Loucy (cell line): Measurements from ENCODE around the gene TRMT11.

Experiments
- H2AFZ ChIP-seq: fragments of 200-600 bp; sonication (generic); 2 replicates; pipeline ENCODE4 v1.6.0; 2016; ENCODE audit warnings: antibody characterized with exemption, mild to moderate bottlenecking, low read length, moderate library complexity
- H3F3A ChIP-seq: fragments of 200-600 bp; 2 replicates; pipeline ENCODE4 v1.6.0; 2016; ENCODE audit warnings: antibody characterized with exemption, low read depth, mild to moderate bottlenecking
- H3K27me3 ChIP-seq: fragments of 200-600 bp; sonication (generic); 2 replicates; pipeline ENCODE4 v1.6.1; 2014; ENCODE audit warnings: low read length, mild to moderate bottlenecking; ENCODE audit not compliant: insufficient read depth, poor library complexity, severe bottlenecking
- H3K36me3 ChIP-seq: fragments of 200-600 bp; sonication (generic); 2 replicates; pipeline ENCODE4 v1.6.1; 2016; ENCODE audit warnings: low read length; ENCODE audit not compliant: insufficient read depth
- H3K4me1 ChIP-seq: fragments of 200-600 bp; sonication (generic); 2 replicates; pipeline ENCODE4 v1.5.1; 2014; ENCODE audit warnings: low read length, mild to moderate bottlenecking; ENCODE audit not compliant: insufficient read depth, poor library complexity, severe bottlenecking
- H3K4me2 ChIP-seq: fragments of 200-600 bp; sonication (generic); 2 replicates; pipeline ENCODE4 v1.6.0; 2014; ENCODE audit warnings: antibody characterized with exemption, low read length, low read depth, mild to moderate bottlenecking; ENCODE audit not compliant: poor library complexity, severe bottlenecking
- H3K4me3 ChIP-seq: fragments of 200-600 bp; sonication (generic); 2 replicates; pipeline ENCODE4 v1.5.1; 2014; ENCODE audit warnings: low read length, mild to moderate bottlenecking, mixed read lengths; ENCODE audit not compliant: poor library complexity, severe bottlenecking
- H3K79me2 ChIP-seq: fragments of 200-600 bp; sonication (generic); 2 replicates; pipeline ENCODE4 v1.6.1; 2014; ENCODE audit warnings: low read length; ENCODE audit not compliant: insufficient read depth
- H3K9ac ChIP-seq: fragments of 200-600 bp; sonication (generic); 2 replicates; pipeline ENCODE4 v1.6.0; 2014; ENCODE audit warnings: mild to moderate bottlenecking, low read depth, low read length, moderate library complexity; ENCODE audit not compliant: poor library complexity, severe bottlenecking
- H3K9me2 ChIP-seq: fragments of 200-600 bp; sonication (generic); replicated peaks from 2 replicates; pipeline ENCODE4 v1.6.1; 2016; ENCODE audit warnings: low read depth, low read length, mixed read lengths
- H3K9me3 ChIP-seq: fragments of 200-600 bp; sonication (generic); 2 replicates; pipeline ENCODE4 v1.6.1; 2014; ENCODE audit warnings: mild to moderate bottlenecking, antibody characterized with exemption, low read length, low read depth; ENCODE audit not compliant: insufficient read depth
- H4K20me1 ChIP-seq: fragments of 200-600 bp; sonication (generic); 2 replicates; pipeline ENCODE4 v1.6.0; 2014; ENCODE audit warnings: antibody characterized with exemption, low read length, mild to moderate bottlenecking; ENCODE audit not compliant: insufficient read depth, poor library complexity, severe bottlenecking
- EZH2phosphoT487 ChIP-seq: fragments of 200-600 bp; IDR thresholded peaks from 2 replicates; pipeline ENCODE4 v1.6.1; 2018; ENCODE audit warnings: antibody characterized with exemption, mild to moderate bottlenecking, moderate library complexity, borderline replicate concordance
- TF ChIP-seq, protein P1 (sequence below): fragments of 200-600 bp; sonication (generic); conservative IDR thresholded peaks from 2 replicates; pipeline ENCODE4 v1.5.1; 2014; ENCODE audit warnings: mild to moderate bottlenecking, antibody characterized with exemption, low read length

The TRMT11 gene

DNA sequence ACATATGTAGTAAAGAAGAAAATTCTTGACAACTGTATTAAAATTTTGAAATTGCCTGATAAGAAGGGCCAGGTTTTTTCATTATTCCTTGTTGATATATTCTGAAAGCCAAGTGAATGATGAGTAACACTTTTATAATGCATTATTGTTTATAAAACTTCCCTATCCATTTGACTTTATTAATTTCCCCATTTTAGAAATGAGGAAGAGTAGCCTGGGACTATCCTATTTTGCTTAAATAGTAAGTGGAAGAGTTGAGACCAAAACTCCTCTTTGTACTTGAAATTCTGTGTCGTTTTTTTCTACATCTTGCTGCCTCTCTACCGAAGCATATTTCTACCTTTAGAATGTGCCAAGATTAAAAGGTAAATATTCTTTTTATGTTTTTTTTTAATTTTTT is 39.7 kb downstream of the TRMT11 start:
- Histone ChIP-seq H3K36me3 (peaks cover 49% of the 10 kb centered on the region), H3K27me3 (no peaks in the 10 kb centered on the region), H3K79me2 (no peaks in the 10 kb centered on the region), H3K9ac (no peak overlapping the region), H2AFZ (no peak overlapping the region), H3K9me3 (no peaks in the 10 kb centered on the region), H3K4me3 (no peak overlapping the region), H3K4me1 (no peaks in the 10 kb centered on the region), H3K9me2 (no peaks in the 10 kb centered on the region), H3K4me2 (no peak overlapping the region), H4K20me1 (no peaks in the 10 kb centered on the region), H3F3A (no peaks in the 10 kb centered on the region)
- TF ChIP-seq, protein P1, sequence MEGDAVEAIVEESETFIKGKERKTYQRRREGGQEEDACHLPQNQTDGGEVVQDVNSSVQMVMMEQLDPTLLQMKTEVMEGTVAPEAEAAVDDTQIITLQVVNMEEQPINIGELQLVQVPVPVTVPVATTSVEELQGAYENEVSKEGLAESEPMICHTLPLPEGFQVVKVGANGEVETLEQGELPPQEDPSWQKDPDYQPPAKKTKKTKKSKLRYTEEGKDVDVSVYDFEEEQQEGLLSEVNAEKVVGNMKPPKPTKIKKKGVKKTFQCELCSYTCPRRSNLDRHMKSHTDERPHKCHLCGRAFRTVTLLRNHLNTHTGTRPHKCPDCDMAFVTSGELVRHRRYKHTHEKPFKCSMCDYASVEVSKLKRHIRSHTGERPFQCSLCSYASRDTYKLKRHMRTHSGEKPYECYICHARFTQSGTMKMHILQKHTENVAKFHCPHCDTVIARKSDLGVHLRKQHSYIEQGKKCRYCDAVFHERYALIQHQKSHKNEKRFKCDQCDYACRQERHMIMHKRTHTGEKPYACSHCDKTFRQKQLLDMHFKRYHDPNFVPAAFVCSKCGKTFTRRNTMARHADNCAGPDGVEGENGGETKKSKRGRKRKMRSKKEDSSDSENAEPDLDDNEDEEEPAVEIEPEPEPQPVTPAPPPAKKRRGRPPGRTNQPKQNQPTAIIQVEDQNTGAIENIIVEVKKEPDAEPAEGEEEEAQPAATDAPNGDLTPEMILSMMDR: no peak
- no peak for TF ChIP-seq EZH2phosphoT487

DNA sequence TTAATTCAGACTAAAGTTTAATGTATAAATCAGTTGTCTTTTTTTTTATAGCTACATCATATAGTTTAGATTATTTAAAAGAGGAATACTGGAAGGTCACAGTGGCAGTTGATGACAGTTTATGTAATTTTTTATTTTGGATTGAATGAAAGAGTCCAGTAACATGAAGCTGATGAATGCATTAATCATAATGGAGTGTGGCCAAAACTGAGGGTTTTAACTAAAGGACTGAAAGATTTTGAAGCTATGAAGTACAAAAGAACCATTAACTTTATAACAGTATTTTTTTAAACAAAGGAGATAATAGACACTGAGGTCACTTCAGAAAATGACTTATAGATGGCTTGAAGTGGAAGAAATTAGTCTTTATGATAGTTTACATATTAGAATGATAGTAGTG is 41.3 kb downstream of the TRMT11 start:
- Histone ChIP-seq H3K4me2 (no peak overlapping the region), H3K36me3 (peaks cover 35% of the 10 kb centered on the region; the same call in 1 of the 2 replicates)

DNA sequence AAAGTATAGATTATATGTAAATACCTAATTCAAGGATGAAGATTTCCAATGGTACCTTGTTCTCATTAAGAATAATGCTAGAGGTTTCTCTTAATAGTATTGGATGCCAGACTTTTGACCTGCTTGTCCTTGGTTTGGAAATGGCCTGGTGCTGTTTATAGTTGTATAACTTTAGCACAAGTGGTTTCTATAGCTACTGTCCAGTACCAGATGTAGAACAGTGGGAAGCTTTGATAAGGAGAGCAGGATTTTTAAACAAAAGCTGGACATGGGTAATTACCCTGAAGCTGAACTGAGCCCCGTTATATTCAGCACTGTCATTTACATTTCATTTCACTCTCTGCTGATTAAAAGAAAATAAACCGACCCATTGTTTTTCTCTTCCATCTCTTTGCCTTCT is 43.7 kb downstream of the TRMT11 start:
- Histone ChIP-seq H3K9me2 (no peaks in the 10 kb centered on the region), H3K9ac (no peak overlapping the region), H4K20me1 (no peaks in the 10 kb centered on the region), H3K27me3 (no peaks in the 10 kb centered on the region), H3K36me3 (peaks cover 25% of the 10 kb centered on the region; the same call in 1 of the 2 replicates), H3K79me2 (no peaks in the 10 kb centered on the region), H3K4me1 (peaks cover 3% of the 10 kb centered on the region), H3K4me3 (no peak overlapping the region), H3K4me2 (no peak overlapping the region), H3K9me3 (no peaks in the 10 kb centered on the region), H2AFZ (no peak overlapping the region), H3F3A (no peaks in the 10 kb centered on the region)
- no peak for TF ChIP-seq EZH2phosphoT487
- TF ChIP-seq, protein P1: no peak

More for the DNA sequence above, 41.3 kb downstream of the TRMT11 start:
- H4K20me1 ChIP-seq: no peaks in the 10 kb centered on the region
- no peaks in the 10 kb centered on the region for H3K79me2 ChIP-seq
- no peak overlapping the region for H3K4me3 ChIP-seq
- H3K4me1 ChIP-seq: no peaks in the 10 kb centered on the region
- H3K27me3 ChIP-seq: no peaks in the 10 kb centered on the region
- TF ChIP-seq EZH2phosphoT487: no peak
- TF ChIP-seq, protein P1: no peak
- H2AFZ ChIP-seq: no peak overlapping the region
- H3K9me2 ChIP-seq: no peaks in the 10 kb centered on the region
- no peaks in the 10 kb centered on the region for H3K9me3 ChIP-seq
- H3K9ac ChIP-seq: no peak overlapping the region
- H3F3A ChIP-seq: no peaks in the 10 kb centered on the region
